Measurements from ENCODE around the gene OCA2. TPM values are rescaled to one million over a fixed set of nuclear protein-coding genes. Genes with fewer than 3 reads are reported as not detected.

OCA2 gene
- total and polyA plus RNA-seq, 2 of the 8 experiments (the other 6 are each of a cell fraction or from before 2014, with no cell fraction given): 0.20 TPM

GRCh38 chr15:27864086-27864485 is 235.0 kb downstream of the OCA2 start:
- Histone ChIP-seq H3K79me2 (ENCODE audit: control insufficient read depth in 1 of 2, insufficient read depth in 2 of 2, low read length in 2 of 2) (no peaks in the 10 kb centered on the region), H2AK5ac (ENCODE audit: low read depth, low read length) (no peak overlapping the region), H4K5ac (ENCODE audit: insufficient read length, low read depth, low read length) (no peak overlapping the region), H2BK5ac (ENCODE audit: low read depth, low read length) (no peak overlapping the region), H3K56ac (replicated peaks; ENCODE audit: insufficient read length, low read depth, low read length) (no peak overlapping the region), H3K9me3 (ENCODE audit: insufficient read depth in 2 of 2, low read depth in 1 of 2, low read length in 1 of 2) (peaks cover 7% of the 10 kb centered on the region in 2 experiments; a peak in 2 of 4 replicates), H3K23ac (ENCODE audit: insufficient read length) (no peak overlapping the region), H2BK15ac (ENCODE audit: low read length) (no peak overlapping the region), H3K79me1 (ENCODE audit: low read depth, low read length) (no peaks in the 10 kb centered on the region), H2AFZ (ENCODE audit: low read length) (no peak overlapping the region; the same call in 1 of the 2 replicates), H4K8ac (ENCODE audit: extremely low read depth, insufficient read depth, low read length) (no peak overlapping the region), H3K14ac (ENCODE audit: insufficient read length) (no peak overlapping the region), H3K27ac (ENCODE audit: low read depth, low read length) (no peak overlapping the region), H3K18ac (ENCODE audit: extremely low read depth, low read length) (no peak overlapping the region), H3K36me3 (ENCODE audit: control insufficient read depth in 2 of 4, insufficient read depth in 4 of 4, low read length in 3 of 4) (no peaks in the 10 kb centered on the region), H3K4me2 (ENCODE audit: insufficient read depth in 1 of 2, low read depth in 2 of 2, low read length in 2 of 2) (no peak overlapping the region), H3K4me1 (replicated peaks in 1 of 4; ENCODE audit: control insufficient read depth in 3 of 4, insufficient read depth in 4 of 4, low read length in 3 of 4) (no peaks in the 10 kb centered on the region), H2BK20ac (ENCODE audit: low read length) (no peak overlapping the region), H3K4me3 (ENCODE audit: extremely low read depth in 1 of 4, insufficient read depth in 2 of 4, low read depth in 3 of 4, low read length in 4 of 4) (no peak overlapping the region), H3K9ac (replicated peaks in 1 of 4; ENCODE audit: extremely low read depth in 1 of 4, low read depth in 3 of 4, low read length in 3 of 4) (no peak overlapping the region), H3K4ac (replicated peaks; ENCODE audit: insufficient read length, low read depth, low read length) (no peak overlapping the region), H2BK12ac (ENCODE audit: low read depth, low read length) (no peak overlapping the region), H3K27me3 (replicated peaks in 1 of 4; ENCODE audit: control insufficient read depth in 3 of 4, extremely low read depth in 1 of 4, insufficient read depth in 3 of 4, low read length in 3 of 4) (no peaks in the 10 kb centered on the region), H2BK120ac (replicated peaks; ENCODE audit: low read depth, low read length) (no peak overlapping the region), H3K23me2 (ENCODE audit: low read depth, low read length) (no peaks in the 10 kb centered on the region), H4K20me1 (replicated peaks in 1 of 2; ENCODE audit: control insufficient read depth in 1 of 2, insufficient read depth in 2 of 2, low read length in 2 of 2) (no peaks in the 10 kb centered on the region), H4K91ac (replicated peaks; ENCODE audit: insufficient read length, low read length) (no peak overlapping the region)
- no peak for TF ChIP-seq CTBP2 (IDR thresholded peaks at IDR 0.05; ENCODE audit: borderline replicate concordance, insufficient read depth, insufficient read length, low read length)
- no peak for TF ChIP-seq SP1 (IDR thresholded peaks at IDR 0.05; ENCODE audit: low read depth, low read length)
- no peak for TF ChIP-seq POLR2A (IDR thresholded peaks at IDR 0.05; ENCODE audit: control extremely low read depth in 1 of 2, low read depth in 2 of 2, low read length in 2 of 2)
- no peak for TF ChIP-seq HDAC6 (IDR thresholded peaks at IDR 0.05; ENCODE audit: low read depth, low read length)
- TF ChIP-seq NRF1 (IDR thresholded peaks at IDR 0.05; ENCODE audit: low read depth, low read length): no peak
- no peak for TF ChIP-seq KDM4A (IDR thresholded peaks at IDR 0.05; ENCODE audit: low read depth, low read length, severe bottlenecking)
- TF ChIP-seq TAF7 (optimal IDR thresholded peaks at IDR 0.05; ENCODE audit: borderline replicate concordance, low read depth, low read length): no peak
- no peak for TF ChIP-seq CREB1 (IDR thresholded peaks at IDR 0.05)
- no peak for TF ChIP-seq RBBP5 (IDR thresholded peaks at IDR 0.05; ENCODE audit: borderline replicate concordance, low read depth, low read length)
- no peak for FAIRE-seq
- no peak for DNase-seq (ENCODE audit: low read depth in 1 of 2, low spot score in 2 of 2)
- ChIA-PET POLR2A (ENCODE audit: partially characterized antibody) (no interaction called here), CTCF (ENCODE audit: partially characterized antibody) (no interaction called here)
- WGBS, 2 experiments (ENCODE audit: extremely low coverage in 1 of 2, insufficient coverage in 1 of 2, insufficient read length in 1 of 2, insufficient replicate concordance in 2 of 2, low coverage in 1 of 2, low lambda C conversion rate in 2 of 2, missing lambda C conversion rate in 1 of 2): 94% methylated on average over 2 of the region's 2 CpGs; no CpG with 5 or more reads in 1 of the 2 experiments

Measured in H1 (cell line).